Right lobe of liver (tissue), 4 donors: ENCODE results near the gene FAR2.

Experiments used
- CTCF ChIP-seq, 4 donors: fragments of 200-600 bp in 3 of 4; fragments of 450-650 bp in 1 of 4; IDR thresholded peaks; one replicate each; pipeline versions ENCODE4 v1.5.1 to v1.8.0; 2016 to 2022; ENCODE audit warnings: antibody characterized with exemption in 4 of 4, mild to moderate bottlenecking in 2 of 4
- POLR2A ChIP-seq: fragments of 450-650 bp; IDR thresholded peaks from one replicate; pipeline ENCODE4 v1.6.1; 2017; ENCODE audit warnings: antibody characterized with exemption, mild to moderate bottlenecking
- donor health status: DM: no; HTN: no; CAD: no.
- donor health status: DM: no; HTN: no; CAD: no.
- donor health status: DM: no; HTN: yes; CAD: no.

- no peak for TF ChIP-seq CTCF (IDR thresholded peaks at IDR 0.05)
- TF ChIP-seq POLR2A, result no peak
Observed at GRCh38 chr12:29278673-29279420, 129.8 kb downstream of the FAR2 start.
